ENCODE data around the gene PHKG2.
"Not testable (repeated sequence)": the region's sequence is repeated elsewhere in the genome, so short reads cannot be mapped to it uniquely, and the experiment has no call there.

The PHKG2 gene

GRCh38 chr16:30747799-30748633, at the start of gene PHKG2:
TSS of gene PHKG2 (plus strand) at chr16:30748425. CDS start at chr16:30748821, 396 bp downstream.
- peak within 1 kb of the TSS; percentile 88 for H3K27ac Mint-ChIP-seq
- peaks cover 24% of the 10 kb centered on the region for H3K4me1 Mint-ChIP-seq (ENCODE audit: low read depth)
- H3K36me3 Mint-ChIP-seq (ENCODE audit: low read depth) = peaks cover 23% of the 10 kb centered on the region
- no peaks in the 10 kb centered on the region for H3K9me3 Mint-ChIP-seq
- H3K27me3 Mint-ChIP-seq (ENCODE audit: low read depth) = no peaks in the 10 kb centered on the region
- H3K4me3 Mint-ChIP-seq = peak within 1 kb of the TSS; percentile 95

- Mint-ChIP-seq H3K4me1 (ENCODE audit: low read depth) (peaks cover 29% of the 10 kb centered on the region), H3K9me3 (no peaks in the 10 kb centered on the region), H3K36me3 (ENCODE audit: low read depth) (peaks cover 24% of the 10 kb centered on the region), H3K27ac (peak within 1 kb of the TSS; percentile 99), H3K4me3 (peak within 1 kb of the TSS; percentile 99), H3K27me3 (ENCODE audit: low read depth) (no peaks in the 10 kb centered on the region)
These were observed 49.2 kb upstream of the PHKG2 start, which contains the start of gene SRCAP for GRCh38 chr16:30698816-30699614. TSS of gene SRCAP (plus strand) at chr16:30699171. CDS start at chr16:30700825, 1,654 bp downstream.

GRCh38 chr16:30699615-30700099, 48.6 kb upstream of the PHKG2 start:
- Mint-ChIP-seq H3K36me3 (ENCODE audit: low read depth) (peaks cover 29% of the 10 kb centered on the region), H3K9me3 (no peaks in the 10 kb centered on the region), H3K27ac (peak overlapping the region; percentile 98), H3K4me1 (ENCODE audit: low read depth) (peaks cover 27% of the 10 kb centered on the region), H3K27me3 (ENCODE audit: low read depth) (no peaks in the 10 kb centered on the region), H3K4me3 (peak overlapping the region; percentile 99)

- H3K27ac Mint-ChIP-seq = no peak overlapping the region
- H3K9me3 Mint-ChIP-seq = no peaks in the 10 kb centered on the region
- no peaks in the 10 kb centered on the region for H3K27me3 Mint-ChIP-seq (ENCODE audit: low read depth)
- H3K4me1 Mint-ChIP-seq (ENCODE audit: low read depth) = peaks cover 22% of the 10 kb centered on the region
- H3K4me3 Mint-ChIP-seq = no peak overlapping the region
- peaks cover 29% of the 10 kb centered on the region for H3K36me3 Mint-ChIP-seq (ENCODE audit: low read depth)
These were observed 47.7 kb upstream of the PHKG2 start for GRCh38 chr16:30700491-30700890.

- H3K27ac Mint-ChIP-seq = peak overlapping the region; percentile 41
- no peaks in the 10 kb centered on the region for H3K9me3 Mint-ChIP-seq
- H3K4me1 Mint-ChIP-seq (ENCODE audit: low read depth) = peaks cover 20% of the 10 kb centered on the region
- peak overlapping the region; percentile 21 for H3K4me3 Mint-ChIP-seq
- H3K27me3 Mint-ChIP-seq (ENCODE audit: low read depth) = no peaks in the 10 kb centered on the region
- peaks cover 29% of the 10 kb centered on the region for H3K36me3 Mint-ChIP-seq (ENCODE audit: low read depth)
These were observed 47.3 kb upstream of the PHKG2 start for GRCh38 chr16:30700971-30701370.

- not testable (repeated sequence) for H3K9me3 Mint-ChIP-seq; H3K4me3 Mint-ChIP-seq; H3K27me3 Mint-ChIP-seq (ENCODE audit: low read depth); H3K27ac Mint-ChIP-seq
- peaks cover 11% of the 10 kb centered on the region for H3K4me1 Mint-ChIP-seq (ENCODE audit: low read depth)
- H3K36me3 Mint-ChIP-seq (ENCODE audit: low read depth) = peaks cover 44% of the 10 kb centered on the region
These were observed 45.2 kb upstream of the PHKG2 start for GRCh38 chr16:30703071-30703470.

GRCh38 chr16:30703971-30704370, 44.3 kb upstream of the PHKG2 start:
- Mint-ChIP-seq H3K4me3 (no peak overlapping the region), H3K36me3 (ENCODE audit: low read depth) (peaks cover 43% of the 10 kb centered on the region), H3K27me3 (ENCODE audit: low read depth) (no peaks in the 10 kb centered on the region), H3K27ac (no peak overlapping the region), H3K9me3 (no peaks in the 10 kb centered on the region), H3K4me1 (ENCODE audit: low read depth) (peaks cover 11% of the 10 kb centered on the region)

GRCh38 chr16:30706046-30706445, 42.2 kb upstream of the PHKG2 start:
- Mint-ChIP-seq H3K4me1 (ENCODE audit: low read depth) (peaks cover 3% of the 10 kb centered on the region), H3K27ac (no peak overlapping the region), H3K4me3 (no peak overlapping the region), H3K36me3 (ENCODE audit: low read depth) (peaks cover 46% of the 10 kb centered on the region), H3K27me3 (ENCODE audit: low read depth) (no peaks in the 10 kb centered on the region), H3K9me3 (no peaks in the 10 kb centered on the region)

GRCh38 chr16:30710971-30711370, 37.3 kb upstream of the PHKG2 start:
- Mint-ChIP-seq H3K4me1 (ENCODE audit: low read depth) (peaks cover 14% of the 10 kb centered on the region), H3K36me3 (ENCODE audit: low read depth) (peaks cover 67% of the 10 kb centered on the region), H3K27ac (no peak overlapping the region), H3K9me3 (no peaks in the 10 kb centered on the region), H3K4me3 (no peak overlapping the region), H3K27me3 (ENCODE audit: low read depth) (no peaks in the 10 kb centered on the region)

GRCh38 chr16:30711712-30712111, 36.5 kb upstream of the PHKG2 start:
- Mint-ChIP-seq H3K27me3 (ENCODE audit: low read depth) (no peaks in the 10 kb centered on the region), H3K9me3 (no peaks in the 10 kb centered on the region), H3K36me3 (ENCODE audit: low read depth) (peaks cover 73% of the 10 kb centered on the region), H3K27ac (peak overlapping the region; percentile 47), H3K4me3 (no peak overlapping the region), H3K4me1 (ENCODE audit: low read depth) (peaks cover 20% of the 10 kb centered on the region)

- Mint-ChIP-seq H3K4me1 (ENCODE audit: low read depth) (peaks cover 23% of the 10 kb centered on the region), H3K27ac (peak overlapping the region; percentile 96), H3K36me3 (ENCODE audit: low read depth) (peaks cover 68% of the 10 kb centered on the region), H3K9me3 (no peaks in the 10 kb centered on the region), H3K4me3 (peak overlapping the region; percentile 81), H3K27me3 (ENCODE audit: low read depth) (no peaks in the 10 kb centered on the region)
These were observed 32.3 kb upstream of the PHKG2 start for GRCh38 chr16:30715750-30716445.

- H3K9me3 Mint-ChIP-seq = no peaks in the 10 kb centered on the region
- peaks cover 73% of the 10 kb centered on the region for H3K36me3 Mint-ChIP-seq (ENCODE audit: low read depth)
- H3K4me1 Mint-ChIP-seq (ENCODE audit: low read depth) = peaks cover 18% of the 10 kb centered on the region
- no peak overlapping the region for H3K27ac Mint-ChIP-seq
- no peak overlapping the region for H3K4me3 Mint-ChIP-seq
- no peaks in the 10 kb centered on the region for H3K27me3 Mint-ChIP-seq (ENCODE audit: low read depth)
These were observed 28.1 kb upstream of the PHKG2 start for GRCh38 chr16:30720086-30720485.

- Mint-ChIP-seq H3K36me3 (ENCODE audit: low read depth) (peaks cover 75% of the 10 kb centered on the region), H3K27ac (no peak overlapping the region), H3K27me3 (ENCODE audit: low read depth) (no peaks in the 10 kb centered on the region), H3K4me3 (no peak overlapping the region), H3K9me3 (no peaks in the 10 kb centered on the region), H3K4me1 (ENCODE audit: low read depth) (peaks cover 14% of the 10 kb centered on the region)
These were observed 27.5 kb upstream of the PHKG2 start for GRCh38 chr16:30720694-30721093.

GRCh38 chr16:30721167-30721566, 27.1 kb upstream of the PHKG2 start:
- Mint-ChIP-seq H3K27ac (no peak overlapping the region), H3K4me1 (ENCODE audit: low read depth) (peaks cover 10% of the 10 kb centered on the region), H3K9me3 (no peaks in the 10 kb centered on the region), H3K36me3 (ENCODE audit: low read depth) (peaks cover 74% of the 10 kb centered on the region), H3K4me3 (no peak overlapping the region), H3K27me3 (ENCODE audit: low read depth) (no peaks in the 10 kb centered on the region)
